Smooth muscle cell of the pulmonary artery (primary cell): ENCODE measurements around the gene CYP8B1. TPM values are rescaled to one million over a fixed set of nuclear protein-coding genes. Genes with fewer than 3 reads are reported as not detected.

Experiments used
- total RNA-seq: library from RNA; depleted of rRNA; stranded (reverse); fragments of >200 nt; gene quantifications from 2 replicates; pipeline ENCODE4 v1.2.3, GENCODE V29; 2014

CYP8B1 gene, protein sequence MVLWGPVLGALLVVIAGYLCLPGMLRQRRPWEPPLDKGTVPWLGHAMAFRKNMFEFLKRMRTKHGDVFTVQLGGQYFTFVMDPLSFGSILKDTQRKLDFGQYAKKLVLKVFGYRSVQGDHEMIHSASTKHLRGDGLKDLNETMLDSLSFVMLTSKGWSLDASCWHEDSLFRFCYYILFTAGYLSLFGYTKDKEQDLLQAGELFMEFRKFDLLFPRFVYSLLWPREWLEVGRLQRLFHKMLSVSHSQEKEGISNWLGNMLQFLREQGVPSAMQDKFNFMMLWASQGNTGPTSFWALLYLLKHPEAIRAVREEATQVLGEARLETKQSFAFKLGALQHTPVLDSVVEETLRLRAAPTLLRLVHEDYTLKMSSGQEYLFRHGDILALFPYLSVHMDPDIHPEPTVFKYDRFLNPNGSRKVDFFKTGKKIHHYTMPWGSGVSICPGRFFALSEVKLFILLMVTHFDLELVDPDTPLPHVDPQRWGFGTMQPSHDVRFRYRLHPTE
- not detected in 2 replicates for total RNA-seq

DNA sequence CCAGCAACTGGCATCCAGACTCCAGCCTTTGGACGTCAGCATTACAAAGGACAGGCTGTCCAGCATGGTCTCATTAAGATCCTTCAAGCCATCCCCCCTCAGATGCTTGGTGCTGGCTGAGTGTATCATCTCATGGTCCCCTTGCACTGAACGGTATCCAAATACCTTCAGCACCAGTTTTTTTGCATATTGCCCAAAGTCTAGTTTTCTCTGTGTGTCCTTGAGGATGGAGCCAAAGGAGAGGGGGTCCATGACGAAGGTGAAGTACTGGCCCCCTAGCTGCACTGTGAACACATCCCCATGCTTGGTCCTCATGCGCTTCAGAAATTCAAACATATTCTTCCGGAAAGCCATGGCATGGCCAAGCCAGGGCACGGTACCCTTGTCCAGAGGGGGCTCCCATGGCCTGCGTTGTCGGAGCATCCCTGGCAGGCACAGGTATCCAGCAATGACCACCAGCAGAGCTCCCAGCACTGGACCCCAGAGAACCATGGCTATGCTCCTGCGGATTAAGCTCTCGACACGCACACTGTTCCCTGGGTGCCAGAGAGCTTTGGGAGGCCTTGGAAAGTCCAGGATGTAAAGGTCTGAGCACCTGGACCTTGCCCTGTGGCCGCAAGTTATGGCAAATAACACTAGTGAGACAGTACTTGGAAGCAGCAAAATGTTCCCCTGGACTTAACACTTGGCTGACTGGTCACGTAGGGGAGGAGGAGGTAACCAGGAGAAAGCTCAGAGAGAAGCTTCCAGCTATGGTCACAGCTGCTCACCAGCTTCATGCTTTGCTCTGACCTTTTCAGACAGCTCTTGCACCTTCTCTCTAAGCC, at the start of gene CYP8B1:
TSS of gene CYP8B1 (minus strand) at position 555 of the 827 bp plus-strand sequence. CDS start at position 492, 63 bp downstream.

DNA sequence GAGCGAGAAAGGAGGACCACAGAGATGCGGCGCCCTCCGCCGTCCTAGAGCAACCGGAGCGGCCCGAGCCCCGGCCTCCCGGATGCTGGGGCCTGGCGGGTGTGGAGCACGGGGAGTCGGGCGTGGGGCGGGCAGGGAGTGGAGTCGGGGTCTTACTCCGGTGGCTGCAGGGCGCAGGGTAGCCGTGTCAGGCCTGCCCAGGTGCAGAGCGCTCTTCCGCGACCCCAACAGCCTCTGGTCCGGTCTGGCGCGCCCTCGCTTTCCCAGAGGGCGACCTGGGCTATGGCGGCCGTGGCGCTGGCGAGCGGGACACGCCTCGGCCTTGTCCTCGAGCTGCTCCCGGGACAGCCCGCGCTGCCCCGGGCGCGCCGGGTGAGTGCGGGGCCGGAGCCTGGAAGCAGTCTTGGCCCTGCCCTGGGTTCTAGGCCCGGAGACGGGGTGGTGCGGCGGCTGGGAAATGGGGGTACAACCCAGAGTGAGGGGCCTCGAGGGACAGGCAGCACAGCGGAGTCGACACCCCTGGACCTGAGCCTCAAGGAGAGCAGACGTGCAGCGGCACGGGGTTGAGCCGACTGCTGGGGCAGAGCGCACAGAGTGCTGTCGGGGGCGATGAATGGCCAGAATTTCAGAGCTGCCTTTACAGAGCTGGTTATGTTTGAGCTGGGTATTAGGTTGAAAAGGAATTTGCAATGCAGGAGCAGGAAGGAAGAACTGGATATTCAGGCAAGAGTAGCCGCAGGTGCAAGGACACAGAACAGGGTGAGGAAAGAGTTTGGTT, 30.6 kb upstream of the CYP8B1 start, which contains the start of gene ZNF662:
TSS of gene ZNF662 (plus strand) at position 73 of the 778 bp plus-strand sequence. CDS start 1,973 bp downstream, outside the sequence.

Other genes with a start within 250 kb of the CYP8B1 start
- 50.5 and 59.8 TPM in 2 replicates for gene ZBTB47, start 222.2 kb downstream of the CYP8B1 start, total RNA-seq
- not detected in 2 replicates for gene KLHL40, start 190.3 kb downstream of the CYP8B1 start, total RNA-seq
- not detected in 2 replicates for gene HHATL, start 173.1 kb downstream of the CYP8B1 start, total RNA-seq
- gene CCDC13, start 102.6 kb downstream of the CYP8B1 start, total RNA-seq: 0.26 and 0.36 TPM in 2 replicates
- gene HIGD1A, start 71.4 kb downstream of the CYP8B1 start, total RNA-seq: 88.6 and 93.4 TPM in 2 replicates
- 0.20 and 0.40 TPM in 2 replicates for gene ACKR2, start 66.4 kb downstream of the CYP8B1 start, total RNA-seq
- gene ZNF662, start 30.3 kb upstream of the CYP8B1 start, total RNA-seq: 0.59 and 2.3 TPM in 2 replicates
- 0.69 and 2.4 TPM in 2 replicates for gene GASK1A, start 103.4 kb upstream of the CYP8B1 start, total RNA-seq
- gene POMGNT2, start 230.2 kb upstream of the CYP8B1 start, total RNA-seq: 18.2 and 22.3 TPM in 2 replicates